Ectodermal cell (in vitro differentiated cells): ENCODE results near the gene B3GALNT1. TPM values are rescaled to one million over a fixed set of nuclear protein-coding genes. Genes with fewer than 3 reads are reported as not detected.
A peak's percentile ranks its signal among the peaks of the same experiment; 100 is the strongest.

Experiments used
- H3K27ac ChIP-seq: 2 replicates; pipeline ENCODE4 v1.7.0; 2013; ENCODE audit warnings: mild to moderate bottlenecking, low read depth, low read length; ENCODE audit not compliant: insufficient read depth, poor library complexity, severe bottlenecking
- H3K27me3 ChIP-seq: 2 replicates; pipeline ENCODE4 v1.7.0; 2013; ENCODE audit warnings: mild to moderate bottlenecking, low read length; ENCODE audit not compliant: insufficient read depth, control insufficient read depth, poor library complexity, severe bottlenecking
- H3K36me3 ChIP-seq: one replicate; pipeline ENCODE4 v1.7.0; 2013; ENCODE audit warnings: low read length; ENCODE audit not compliant: control insufficient read depth, insufficient read depth
- H3K4me1 ChIP-seq: one replicate; pipeline ENCODE4 v1.7.0; 2013; ENCODE audit warnings: low read length; ENCODE audit not compliant: control insufficient read depth, insufficient read depth
- H3K4me3 ChIP-seq: 2 replicates; pipeline ENCODE4 v1.7.0; 2013; ENCODE audit warnings: low read depth, low read length, control low read depth; ENCODE audit not compliant: insufficient read depth
- H3K9me3 ChIP-seq: 2 replicates; pipeline ENCODE4 v1.7.0; 2013; ENCODE audit warnings: mild to moderate bottlenecking, low read length, moderate library complexity; ENCODE audit not compliant: control insufficient read depth
- WGBS, 2 experiments: methylation state at CpG; one replicate each; pipeline ENCODE4 v1.1.7; 2013; ENCODE audit warnings: missing lambda C conversion rate in 2 of 2; 5-methylcytosine and 5-hydroxymethylcytosine counted together
- polyA plus RNA-seq, 4 experiments: library from polyadenylated mRNA; stranded (reverse); fragments of 50-300 nt; gene quantifications; one replicate each; pipeline ENCODE4 v1.2.3, GENCODE V29; 2013

Gene B3GALNT1
- 21.6 TPM for polyA plus RNA-seq (2013, experiment 1 of 4)
- 18.3 TPM for polyA plus RNA-seq (2013, experiment 2 of 4)
- polyA plus RNA-seq (2013, experiment 3 of 4) = 16.9 TPM
- polyA plus RNA-seq (2013, experiment 4 of 4) = 15.8 TPM

GRCh38 chr3:161104561-161105551 is at the start of gene B3GALNT1:
Gene B3GALNT1 (minus strand): TSS chr3:161105349. CDS start chr3:161086754, 18,595 bp downstream.
- Histone ChIP-seq H3K27me3 (peaks cover 29% of the 10 kb centered on the region), H3K4me3 (peak within 1 kb of the TSS; percentile 57), H3K4me1 (peaks cover 6% of the 10 kb centered on the region), H3K36me3 (no peaks in the 10 kb centered on the region), H3K27ac (no peak within 1 kb of the TSS), H3K9me3 (no peaks in the 10 kb centered on the region)
- 5% methylated on average over 97 of the region's 97 CpGs for WGBS, 2 experiments

- H3K4me3 ChIP-seq = no peak overlapping the region
- H3K9me3 ChIP-seq = no peaks in the 10 kb centered on the region
- no peaks in the 10 kb centered on the region for H3K36me3 ChIP-seq
- no peaks in the 10 kb centered on the region for H3K4me1 ChIP-seq
- H3K27me3 ChIP-seq = no peaks in the 10 kb centered on the region
- WGBS, 2 experiments = 89 to 95% methylated on average over 3 of the region's 3 CpGs
- no peak overlapping the region for H3K27ac ChIP-seq
These were observed 48.3 kb upstream of the B3GALNT1 start for GRCh38 chr3:161153480-161153879.

- Histone ChIP-seq H3K4me3 (no peak overlapping the region), H3K27ac (no peak overlapping the region), H3K9me3 (no peaks in the 10 kb centered on the region), H3K27me3 (no peaks in the 10 kb centered on the region), H3K36me3 (no peaks in the 10 kb centered on the region), H3K4me1 (no peaks in the 10 kb centered on the region)
These were observed 44.9 kb upstream of the B3GALNT1 start for GRCh38 chr3:161150001-161150525.

- no peaks in the 10 kb centered on the region for H3K9me3 ChIP-seq
- no peak overlapping the region for H3K4me3 ChIP-seq
- no peaks in the 10 kb centered on the region for H3K27me3 ChIP-seq
- H3K27ac ChIP-seq = no peak overlapping the region
- 76 to 86% methylated on average over 1 of the region's 1 CpG for WGBS, 2 experiments
- no peaks in the 10 kb centered on the region for H3K36me3 ChIP-seq
- no peaks in the 10 kb centered on the region for H3K4me1 ChIP-seq
These were observed 44.4 kb upstream of the B3GALNT1 start for GRCh38 chr3:161149529-161149928.

- no peaks in the 10 kb centered on the region for H3K9me3 ChIP-seq
- no peaks in the 10 kb centered on the region for H3K4me1 ChIP-seq
- no peak overlapping the region for H3K27ac ChIP-seq
- H3K4me3 ChIP-seq = no peak overlapping the region
- WGBS, 2 experiments = 96 to 98% methylated on average over 2 to 3 of the region's 4 CpGs
- no peaks in the 10 kb centered on the region for H3K36me3 ChIP-seq
- no peaks in the 10 kb centered on the region for H3K27me3 ChIP-seq
These were observed 43.8 kb upstream of the B3GALNT1 start for GRCh38 chr3:161148832-161149475.

GRCh38 chr3:161142486-161142885 is 37.3 kb upstream of the B3GALNT1 start:
- Histone ChIP-seq H3K36me3 (no peaks in the 10 kb centered on the region), H3K4me3 (no peak overlapping the region), H3K9me3 (no peaks in the 10 kb centered on the region), H3K27ac (no peak overlapping the region), H3K27me3 (no peaks in the 10 kb centered on the region), H3K4me1 (no peaks in the 10 kb centered on the region)
- WGBS, 2 experiments = 100% methylated on average over 1 of the region's 1 CpG

GRCh38 chr3:161139686-161140085 is 34.5 kb upstream of the B3GALNT1 start:
- H3K4me3 ChIP-seq = no peak overlapping the region
- H3K9me3 ChIP-seq = no peaks in the 10 kb centered on the region
- H3K4me1 ChIP-seq = no peaks in the 10 kb centered on the region
- H3K27ac ChIP-seq = no peak overlapping the region
- H3K27me3 ChIP-seq = no peaks in the 10 kb centered on the region
- WGBS, 2 experiments = 92 to 93% methylated on average over 2 to 3 of the region's 3 CpGs
- H3K36me3 ChIP-seq = no peaks in the 10 kb centered on the region

- H3K9me3 ChIP-seq = no peaks in the 10 kb centered on the region
- no peak overlapping the region for H3K4me3 ChIP-seq
- WGBS, 2 experiments = 79 to 87% methylated on average over 2 of the region's 2 CpGs
- H3K4me1 ChIP-seq = no peaks in the 10 kb centered on the region
- H3K27me3 ChIP-seq = no peaks in the 10 kb centered on the region
- no peak overlapping the region for H3K27ac ChIP-seq
- no peaks in the 10 kb centered on the region for H3K36me3 ChIP-seq
These were observed 32.1 kb upstream of the B3GALNT1 start for GRCh38 chr3:161137260-161137659.

- 90 to 100% methylated on average over 1 of the region's 1 CpG for WGBS, 2 experiments
- H3K27ac ChIP-seq = no peak overlapping the region
- no peak overlapping the region for H3K4me3 ChIP-seq
- H3K36me3 ChIP-seq = no peaks in the 10 kb centered on the region
- H3K27me3 ChIP-seq = no peaks in the 10 kb centered on the region
- no peaks in the 10 kb centered on the region for H3K4me1 ChIP-seq
- H3K9me3 ChIP-seq = no peaks in the 10 kb centered on the region
These were observed 27.2 kb upstream of the B3GALNT1 start for GRCh38 chr3:161132391-161132790.

GRCh38 chr3:161126495-161126894 is 21.3 kb upstream of the B3GALNT1 start:
- no peaks in the 10 kb centered on the region for H3K36me3 ChIP-seq
- H3K9me3 ChIP-seq = no peaks in the 10 kb centered on the region
- no peaks in the 10 kb centered on the region for H3K27me3 ChIP-seq
- no peaks in the 10 kb centered on the region for H3K4me1 ChIP-seq
- H3K27ac ChIP-seq = no peak overlapping the region
- WGBS, 2 experiments = 96 to 100% methylated on average over 1 to 2 of the region's 2 CpGs
- H3K4me3 ChIP-seq = no peak overlapping the region
